ENCODE results near the gene FABP1. TPM values are rescaled to one million over a fixed set of nuclear protein-coding genes. Genes with fewer than 3 reads are reported as not detected.

Gene FABP1
- total RNA-seq, 2 donors from 2014 or later: not detected

- Histone ChIP-seq H3K4me3 (no peak overlapping the region), H3K27me3 (no peaks in the 10 kb centered on the region), H3K4me1 (no peaks in the 10 kb centered on the region), H3K36me3 (no peaks in the 10 kb centered on the region), H3K9me3 (peaks cover 0 to 27% of the 10 kb centered on the region in 2 donors), H3K27ac (no peak overlapping the region)
- DNase-seq (ENCODE audit: low spot score): no peak
- no peak for TF ChIP-seq CTCF (IDR thresholded peaks at IDR 0.05)
Measured at GRCh38 chr2:88144914-88145497, 17.1 kb upstream of the FABP1 start.

- TF ChIP-seq CTCF (IDR thresholded peaks at IDR 0.05): no peak
- Histone ChIP-seq H3K4me3 (no peak overlapping the region), H3K9me3 (peaks cover 0 to 23% of the 10 kb centered on the region in 2 donors), H3K36me3 (no peaks in the 10 kb centered on the region), H3K27ac (no peak overlapping the region), H3K27me3 (no peaks in the 10 kb centered on the region), H3K4me1 (no peaks in the 10 kb centered on the region)
- DNase-seq (ENCODE audit: low spot score): no peak
Measured at GRCh38 chr2:88144271-88144670, 16.4 kb upstream of the FABP1 start.

GRCh38 chr2:88141952-88142351, 14.1 kb upstream of the FABP1 start:
- H3K9me3 ChIP-seq: peaks cover 0 to 8% of the 10 kb centered on the region in 2 donors
- H3K36me3 ChIP-seq: no peaks in the 10 kb centered on the region
- TF ChIP-seq CTCF (IDR thresholded peaks at IDR 0.05): no peak
- no peaks in the 10 kb centered on the region for H3K4me1 ChIP-seq
- no peaks in the 10 kb centered on the region for H3K27me3 ChIP-seq
- H3K27ac ChIP-seq: no peak overlapping the region
- H3K4me3 ChIP-seq: no peak overlapping the region
- DNase-seq (ENCODE audit: low spot score): no peak

- TF ChIP-seq CTCF (IDR thresholded peaks at IDR 0.05): no peak
- Histone ChIP-seq H3K27me3 (no peaks in the 10 kb centered on the region), H3K36me3 (no peaks in the 10 kb centered on the region), H3K4me1 (no peaks in the 10 kb centered on the region), H3K27ac (no peak overlapping the region), H3K9me3 (peaks cover 0 to 8% of the 10 kb centered on the region in 2 donors), H3K4me3 (no peak overlapping the region)
- DNase-seq (ENCODE audit: low spot score): no peak
Measured at GRCh38 chr2:88139804-88140203, 11.9 kb upstream of the FABP1 start.

- no peak overlapping the region for H3K4me3 ChIP-seq
- H3K27me3 ChIP-seq: no peaks in the 10 kb centered on the region
- no peaks in the 10 kb centered on the region for H3K36me3 ChIP-seq
- H3K9me3 ChIP-seq: peaks cover 0 to 8% of the 10 kb centered on the region in 2 donors
- H3K4me1 ChIP-seq: no peaks in the 10 kb centered on the region
- no peak for DNase-seq (ENCODE audit: low spot score)
- no peak for TF ChIP-seq CTCF (IDR thresholded peaks at IDR 0.05)
- H3K27ac ChIP-seq: no peak overlapping the region
Measured at GRCh38 chr2:88139203-88139702, 11.4 kb upstream of the FABP1 start.

GRCh38 chr2:88137833-88138232, 10.0 kb upstream of the FABP1 start:
- Histone ChIP-seq H3K4me3 (no peak overlapping the region), H3K9me3 (peaks cover 0 to 8% of the 10 kb centered on the region in 2 donors), H3K4me1 (no peaks in the 10 kb centered on the region), H3K27ac (no peak overlapping the region), H3K27me3 (no peaks in the 10 kb centered on the region), H3K36me3 (no peaks in the 10 kb centered on the region)
- no peak for TF ChIP-seq CTCF (IDR thresholded peaks at IDR 0.05)
- no peak for DNase-seq (ENCODE audit: low spot score)

Data from right atrium auricular region (tissue), 2 donors.